Right lobe of liver (tissue), 4 donors: Measurements from ENCODE around the gene TIAM2.

Experiments
- POLR2A ChIP-seq: fragments of 450-650 bp; IDR thresholded peaks from one replicate; pipeline ENCODE4 v1.6.1; 2017; ENCODE audit warnings: antibody characterized with exemption, mild to moderate bottlenecking
- TF ChIP-seq, protein P1 (sequence below), 4 donors: fragments of 200-600 bp in 3 of 4; fragments of 450-650 bp in 1 of 4; IDR thresholded peaks; one replicate each; pipeline versions ENCODE4 v1.5.1 to v1.8.0; 2016 to 2022; ENCODE audit warnings: antibody characterized with exemption in 4 of 4, mild to moderate bottlenecking in 2 of 4
- donor health status: DM: no; HTN: no; CAD: no.
- donor health status: DM: no; HTN: no; CAD: no.
- donor health status: DM: no; HTN: yes; CAD: no.

DNA sequence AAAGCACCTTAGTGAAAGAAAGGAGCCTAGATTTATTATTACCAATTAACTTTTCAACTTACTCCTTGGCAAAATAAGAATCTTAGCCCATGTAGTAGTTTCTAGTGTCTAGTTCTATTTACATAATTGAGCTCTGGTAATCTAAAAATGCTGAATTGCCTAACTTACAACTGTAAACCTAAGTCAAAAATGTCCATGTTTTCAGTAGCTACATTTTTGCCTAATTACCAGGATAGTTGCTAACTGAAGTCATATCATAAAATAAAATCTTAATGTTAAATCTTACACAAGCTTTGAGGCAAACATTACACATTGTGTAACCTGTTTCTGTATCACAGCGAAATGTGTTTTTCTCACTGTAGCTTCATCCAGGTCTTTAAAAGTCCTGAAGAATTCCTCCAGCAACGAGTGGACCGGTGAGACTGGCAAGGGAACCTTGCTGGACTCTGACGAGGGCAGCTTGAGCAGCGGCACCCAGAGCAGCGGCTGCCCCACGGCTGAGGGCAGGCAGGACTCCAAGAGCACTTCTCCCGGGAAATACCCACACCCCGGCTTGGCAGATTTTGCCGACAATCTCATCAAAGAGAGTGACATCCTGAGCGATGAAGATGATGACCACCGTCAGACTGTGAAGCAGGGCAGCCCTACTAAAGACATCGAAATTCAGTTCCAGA is 261.1 kb downstream of the TIAM2 start:
- TF ChIP-seq, protein P1, sequence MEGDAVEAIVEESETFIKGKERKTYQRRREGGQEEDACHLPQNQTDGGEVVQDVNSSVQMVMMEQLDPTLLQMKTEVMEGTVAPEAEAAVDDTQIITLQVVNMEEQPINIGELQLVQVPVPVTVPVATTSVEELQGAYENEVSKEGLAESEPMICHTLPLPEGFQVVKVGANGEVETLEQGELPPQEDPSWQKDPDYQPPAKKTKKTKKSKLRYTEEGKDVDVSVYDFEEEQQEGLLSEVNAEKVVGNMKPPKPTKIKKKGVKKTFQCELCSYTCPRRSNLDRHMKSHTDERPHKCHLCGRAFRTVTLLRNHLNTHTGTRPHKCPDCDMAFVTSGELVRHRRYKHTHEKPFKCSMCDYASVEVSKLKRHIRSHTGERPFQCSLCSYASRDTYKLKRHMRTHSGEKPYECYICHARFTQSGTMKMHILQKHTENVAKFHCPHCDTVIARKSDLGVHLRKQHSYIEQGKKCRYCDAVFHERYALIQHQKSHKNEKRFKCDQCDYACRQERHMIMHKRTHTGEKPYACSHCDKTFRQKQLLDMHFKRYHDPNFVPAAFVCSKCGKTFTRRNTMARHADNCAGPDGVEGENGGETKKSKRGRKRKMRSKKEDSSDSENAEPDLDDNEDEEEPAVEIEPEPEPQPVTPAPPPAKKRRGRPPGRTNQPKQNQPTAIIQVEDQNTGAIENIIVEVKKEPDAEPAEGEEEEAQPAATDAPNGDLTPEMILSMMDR (IDR thresholded peaks at IDR 0.05) = no peak
- TF ChIP-seq POLR2A = no peak
